ENCODE results near the gene TAF1B. TPM values are rescaled to one million over a fixed set of nuclear protein-coding genes. Genes with fewer than 3 reads are reported as not detected.
A peak's percentile ranks its signal among the peaks of the same experiment; 100 is the strongest.

TAF1B gene
- total RNA-seq = 36.5 and 41.3 TPM in 2 replicates

DNA sequence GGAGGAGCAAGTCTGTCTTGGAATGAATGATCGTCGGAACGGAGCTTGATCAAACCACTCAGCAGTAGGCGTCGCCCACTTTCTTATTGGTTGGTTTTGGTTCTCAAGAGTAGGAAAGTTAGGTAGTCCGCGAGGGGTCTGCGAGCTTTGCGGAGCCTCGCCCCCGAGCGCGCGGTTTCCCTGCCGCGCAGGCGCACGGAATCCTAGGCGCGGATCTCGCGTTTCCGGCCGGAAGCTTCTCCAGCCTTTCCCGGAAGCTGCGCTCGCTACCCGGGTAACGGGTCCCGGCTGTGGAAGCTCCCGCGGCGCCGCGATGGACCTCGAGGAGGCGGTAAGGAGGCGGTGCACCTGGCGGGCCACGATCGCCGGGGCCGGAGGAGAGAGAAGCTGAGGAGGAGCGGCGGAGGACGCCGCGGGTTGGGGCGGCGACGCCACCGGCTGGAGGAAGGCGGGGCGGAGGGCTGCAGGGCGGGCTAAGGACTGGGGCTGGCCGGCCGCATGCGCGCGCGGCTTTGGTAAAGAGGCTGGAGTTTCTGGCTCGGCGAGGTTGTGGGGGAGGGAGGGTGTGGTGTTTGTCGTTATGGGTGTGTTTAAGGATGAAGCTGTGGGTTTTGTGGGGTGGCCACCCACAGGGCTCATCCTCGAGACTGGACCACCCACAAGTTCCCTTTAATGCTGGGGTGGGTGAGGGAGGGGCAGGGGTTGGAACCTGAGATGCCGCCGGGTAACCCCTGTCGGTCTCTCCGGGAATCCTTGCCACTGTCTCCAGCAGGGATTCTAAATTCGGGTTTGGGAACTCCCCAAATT, at the start of gene TAF1B:
TAF1B (plus strand) TSS at position 246 of the 807 bp plus-strand sequence; CDS start at position 314, 68 bp downstream.
- H3K27me3 ChIP-seq (ENCODE audit: insufficient read depth, low read length) = no peaks in the 10 kb centered on the region
- peaks cover 46% of the 10 kb centered on the region for H3K79me2 ChIP-seq (ENCODE audit: insufficient read depth, low read length)
- peaks cover 31% of the 10 kb centered on the region for H3K4me1 ChIP-seq (ENCODE audit: insufficient read depth, low read length)
- H3K4me3 ChIP-seq (ENCODE audit: insufficient read depth, low read length) = peak within 1 kb of the TSS; percentile 87
- no peaks in the 10 kb centered on the region for H4K20me1 ChIP-seq (ENCODE audit: insufficient read depth, low read length)
- peak within 1 kb of the TSS; percentile 87 for H2AFZ ChIP-seq (ENCODE audit: low read length)
- H3K4me2 ChIP-seq (ENCODE audit: insufficient read depth, low read length) = peak within 1 kb of the TSS; percentile 93
- H3K27ac ChIP-seq (ENCODE audit: low read depth, low read length) = peak within 1 kb of the TSS; percentile 45
- H3K9me3 ChIP-seq (ENCODE audit: low read depth, low read length) = no peaks in the 10 kb centered on the region
- TF ChIP-seq, protein P1, sequence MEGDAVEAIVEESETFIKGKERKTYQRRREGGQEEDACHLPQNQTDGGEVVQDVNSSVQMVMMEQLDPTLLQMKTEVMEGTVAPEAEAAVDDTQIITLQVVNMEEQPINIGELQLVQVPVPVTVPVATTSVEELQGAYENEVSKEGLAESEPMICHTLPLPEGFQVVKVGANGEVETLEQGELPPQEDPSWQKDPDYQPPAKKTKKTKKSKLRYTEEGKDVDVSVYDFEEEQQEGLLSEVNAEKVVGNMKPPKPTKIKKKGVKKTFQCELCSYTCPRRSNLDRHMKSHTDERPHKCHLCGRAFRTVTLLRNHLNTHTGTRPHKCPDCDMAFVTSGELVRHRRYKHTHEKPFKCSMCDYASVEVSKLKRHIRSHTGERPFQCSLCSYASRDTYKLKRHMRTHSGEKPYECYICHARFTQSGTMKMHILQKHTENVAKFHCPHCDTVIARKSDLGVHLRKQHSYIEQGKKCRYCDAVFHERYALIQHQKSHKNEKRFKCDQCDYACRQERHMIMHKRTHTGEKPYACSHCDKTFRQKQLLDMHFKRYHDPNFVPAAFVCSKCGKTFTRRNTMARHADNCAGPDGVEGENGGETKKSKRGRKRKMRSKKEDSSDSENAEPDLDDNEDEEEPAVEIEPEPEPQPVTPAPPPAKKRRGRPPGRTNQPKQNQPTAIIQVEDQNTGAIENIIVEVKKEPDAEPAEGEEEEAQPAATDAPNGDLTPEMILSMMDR (IDR thresholded peaks at IDR 0.05; ENCODE audit: extremely low read depth, low read depth, low read length) = peak; percentile 8
- H3K36me3 ChIP-seq (ENCODE audit: insufficient read depth, low read length) = peaks cover 7% of the 10 kb centered on the region
- peak; percentile 96 for DNase-seq (ENCODE audit: insufficient read length, low spot score, missing footprints)

- Histone ChIP-seq H3K4me3 (ENCODE audit: insufficient read depth, low read length) (no peak overlapping the region), H3K4me2 (ENCODE audit: insufficient read depth, low read length) (no peak overlapping the region), H2AFZ (ENCODE audit: low read length) (no peak overlapping the region), H3K9me3 (ENCODE audit: low read depth, low read length) (no peaks in the 10 kb centered on the region), H3K36me3 (ENCODE audit: insufficient read depth, low read length) (no peaks in the 10 kb centered on the region), H3K79me2 (ENCODE audit: insufficient read depth, low read length) (no peaks in the 10 kb centered on the region), H3K27me3 (ENCODE audit: insufficient read depth, low read length) (no peaks in the 10 kb centered on the region), H4K20me1 (ENCODE audit: insufficient read depth, low read length) (no peaks in the 10 kb centered on the region), H3K4me1 (ENCODE audit: insufficient read depth, low read length) (no peaks in the 10 kb centered on the region), H3K27ac (ENCODE audit: low read depth, low read length) (no peak overlapping the region)
- peak; percentile 39 for DNase-seq (ENCODE audit: insufficient read length, low spot score, missing footprints)
- TF ChIP-seq, protein P1 (IDR thresholded peaks at IDR 0.05; ENCODE audit: extremely low read depth, low read depth, low read length) = no peak
Measured at GRCh38 chr2:9793918-9794717, 49.2 kb upstream of the TAF1B start.

GRCh38 chr2:9795071-9795470, 48.2 kb upstream of the TAF1B start:
- H3K27me3 ChIP-seq (ENCODE audit: insufficient read depth, low read length) = no peaks in the 10 kb centered on the region
- no peak overlapping the region for H2AFZ ChIP-seq (ENCODE audit: low read length)
- H4K20me1 ChIP-seq (ENCODE audit: insufficient read depth, low read length) = no peaks in the 10 kb centered on the region
- no peaks in the 10 kb centered on the region for H3K9me3 ChIP-seq (ENCODE audit: low read depth, low read length)
- peaks cover 4% of the 10 kb centered on the region for H3K4me1 ChIP-seq (ENCODE audit: insufficient read depth, low read length)
- no peak overlapping the region for H3K27ac ChIP-seq (ENCODE audit: low read depth, low read length)
- no peak overlapping the region for H3K4me2 ChIP-seq (ENCODE audit: insufficient read depth, low read length)
- H3K36me3 ChIP-seq (ENCODE audit: insufficient read depth, low read length) = no peaks in the 10 kb centered on the region
- TF ChIP-seq, protein P1 (IDR thresholded peaks at IDR 0.05; ENCODE audit: extremely low read depth, low read depth, low read length) = no peak
- no peak overlapping the region for H3K4me3 ChIP-seq (ENCODE audit: insufficient read depth, low read length)
- H3K79me2 ChIP-seq (ENCODE audit: insufficient read depth, low read length) = no peaks in the 10 kb centered on the region
- DNase-seq (ENCODE audit: insufficient read length, low spot score, missing footprints) = peak; percentile 22

All from osteoblast (primary cell).